Neuronal stem cell (in vitro differentiated cells): Measurements from ENCODE around the gene PRPF8.

Source experiments
- DNase-seq: peaks from one replicate; pipeline ENCODE4 v3.0.0-alpha.2; 2013; ENCODE audit warnings: low spot score
- H2AFZ ChIP-seq: one replicate; pipeline ENCODE4 v1.6.1; 2013; ENCODE audit warnings: mild to moderate bottlenecking, low read length, inconsistent platforms
- H2AK5ac ChIP-seq: 2 replicates; pipeline ENCODE4 v1.6.1; 2013; ENCODE audit warnings: low read depth, mild to moderate bottlenecking, inconsistent platforms, low read length, moderate library complexity, mixed read lengths
- H2BK120ac ChIP-seq: 2 replicates; pipeline ENCODE4 v1.6.1; 2013; ENCODE audit warnings: low read depth, mild to moderate bottlenecking, inconsistent platforms, low read length, moderate library complexity, mixed read lengths
- H2BK12ac ChIP-seq: one replicate; pipeline ENCODE4 v1.6.1; 2013; ENCODE audit warnings: low read length, inconsistent platforms
- H2BK15ac ChIP-seq: 2 replicates; pipeline ENCODE4 v1.6.1; 2013; ENCODE audit warnings: mild to moderate bottlenecking, low read length, inconsistent platforms, mixed read lengths
- H2BK5ac ChIP-seq: one replicate; pipeline ENCODE4 v1.6.1; 2013; ENCODE audit warnings: inconsistent platforms, mild to moderate bottlenecking, low read length, moderate library complexity
- H3K14ac ChIP-seq: one replicate; pipeline ENCODE4 v1.6.1; 2013; ENCODE audit warnings: low read length, inconsistent platforms
- H3K18ac ChIP-seq: 2 replicates; pipeline ENCODE4 v1.6.1; 2013; ENCODE audit warnings: low read length, inconsistent platforms
- H3K23ac ChIP-seq: 2 replicates; pipeline ENCODE4 v1.6.1; 2013; ENCODE audit warnings: low read depth, mild to moderate bottlenecking, mixed read lengths, low read length, inconsistent platforms; ENCODE audit not compliant: poor library complexity
- H3K27ac ChIP-seq: replicated peaks from 3 replicates; pipeline ENCODE4 v1.5.1; 2013; ENCODE audit warnings: low read length, inconsistent platforms
- H3K27me3 ChIP-seq, 3 experiments: 2 replicates each; pipeline ENCODE4 v1.6.1; 2013; ENCODE audit warnings: low read length in 3 of 3, mild to moderate bottlenecking in 2 of 3, inconsistent platforms in 1 of 3, low read depth in 1 of 3, mixed read lengths in 1 of 3, moderate library complexity in 1 of 3; ENCODE audit not compliant: control insufficient read depth in 3 of 3, insufficient read depth in 3 of 3
- H3K36me3 ChIP-seq, 2 donors: replicated peaks in 1 of 2; 2 replicates each; pipeline ENCODE4 v1.6.1; 2013; ENCODE audit warnings: low read length in 2 of 2; ENCODE audit not compliant: control insufficient read depth in 2 of 2, insufficient read depth in 2 of 2
- H3K4ac ChIP-seq: 2 replicates; pipeline ENCODE4 v1.6.1; 2013; ENCODE audit warnings: inconsistent platforms, mild to moderate bottlenecking, low read length, moderate library complexity
- H3K4me1 ChIP-seq, 2 donors: 1 replicate in 1 of 2; 2 replicates in 1 of 2; pipeline ENCODE4 v1.6.1; 2013; ENCODE audit warnings: low read length in 2 of 2, low read depth in 1 of 2; ENCODE audit not compliant: control insufficient read depth in 2 of 2, insufficient read depth in 1 of 2
- H3K4me2 ChIP-seq: one replicate; pipeline ENCODE4 v1.6.1; 2013; ENCODE audit warnings: mild to moderate bottlenecking, low read length, inconsistent platforms; ENCODE audit not compliant: insufficient read depth, poor library complexity, severe bottlenecking
- H3K4me3 ChIP-seq, 2 donors: 2 replicates each; pipeline ENCODE4 v1.5.1; 2013; ENCODE audit warnings: low read length in 2 of 2, mild to moderate bottlenecking in 2 of 2, inconsistent platforms in 1 of 2, moderate library complexity in 1 of 2
- H3K79me1 ChIP-seq: one replicate; pipeline ENCODE4 v1.6.1; 2013; ENCODE audit warnings: low read depth, mild to moderate bottlenecking, inconsistent platforms, low read length, moderate library complexity
- H3K9ac ChIP-seq: one replicate; pipeline ENCODE4 v1.6.1; 2013; ENCODE audit warnings: mild to moderate bottlenecking, low read depth, low read length, inconsistent platforms; ENCODE audit not compliant: poor library complexity
- H3K9me3 ChIP-seq, 2 donors: replicated peaks in 1 of 2; 2 replicates each; pipeline versions ENCODE3 to v1.6.1; 2013; ENCODE audit warnings: low read length in 2 of 2, mild to moderate bottlenecking in 2 of 2, inconsistent platforms in 1 of 2, low read depth in 1 of 2, mixed read lengths in 1 of 2, moderate library complexity in 1 of 2; ENCODE audit not compliant: control insufficient read depth in 2 of 2, insufficient read depth in 1 of 2
- H4K8ac ChIP-seq: one replicate; pipeline ENCODE4 v1.6.1; 2013; ENCODE audit warnings: low read depth, mild to moderate bottlenecking, inconsistent platforms, low read length, moderate library complexity
- H4K91ac ChIP-seq: one replicate; pipeline ENCODE4 v1.6.1; 2013; ENCODE audit warnings: low read length, low read depth, mild to moderate bottlenecking, inconsistent platforms; ENCODE audit not compliant: poor library complexity
- WGBS, 2 donors: extraction: QIAGEN DNeasy Blood & Tissue Kit; methylation state at CpG; one replicate each; pipeline ENCODE4 v1.1.7; 2013; ENCODE audit warnings: missing lambda C conversion rate in 2 of 2, mixed read lengths in 1 of 2; ENCODE audit not compliant: insufficient read length in 2 of 2, insufficient replicate concordance in 1 of 2; ENCODE audit errors: extremely low coverage in 2 of 2; 5-methylcytosine and 5-hydroxymethylcytosine counted together

PRPF8 gene

DNA sequence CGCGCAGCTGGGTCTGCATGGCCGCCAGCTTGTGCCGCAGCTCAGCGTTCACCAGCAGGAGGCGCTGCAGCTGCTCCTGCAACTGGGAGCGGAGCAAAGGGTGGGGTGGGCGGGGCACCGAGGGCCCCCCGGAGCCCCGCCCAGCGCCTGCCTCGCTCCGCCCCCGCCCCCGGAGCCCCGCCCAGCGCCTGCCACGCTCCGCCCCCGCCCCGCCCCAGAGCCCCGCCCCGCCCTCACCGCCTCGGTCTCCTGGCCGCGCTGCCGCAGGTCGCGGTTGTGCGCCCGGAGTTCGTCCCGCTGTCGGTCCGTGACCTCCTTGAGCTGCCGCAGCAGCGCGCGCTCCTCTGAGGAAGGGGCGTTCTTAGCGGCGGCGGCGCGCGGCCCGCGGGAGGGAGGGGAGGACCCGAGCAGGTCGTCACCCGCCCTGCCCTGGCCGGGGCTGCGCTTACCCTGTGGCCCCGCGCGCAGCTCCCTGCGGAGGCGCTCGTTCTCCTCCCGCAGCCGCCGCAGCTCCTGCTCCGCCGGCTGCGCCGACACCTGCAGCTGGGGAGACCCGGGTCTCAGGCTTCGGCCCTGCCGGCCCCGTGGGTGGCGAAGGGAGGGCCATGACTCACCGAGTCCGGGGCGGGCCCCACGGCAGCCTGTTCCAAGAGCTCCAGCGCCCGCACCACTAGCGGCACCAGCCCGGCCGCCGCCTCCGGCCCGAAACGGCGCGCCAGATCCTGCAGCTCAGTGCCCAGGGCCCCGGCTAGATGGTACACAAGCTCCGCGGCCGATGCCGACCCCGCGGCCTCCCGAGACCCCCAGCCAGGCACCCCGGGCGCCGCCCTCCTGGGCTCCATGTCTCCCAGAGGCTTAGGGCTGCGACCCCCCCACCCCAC, 35.5 kb downstream of the PRPF8 start:
- no peak overlapping the region for H4K8ac ChIP-seq
- peak overlapping the region; percentile 88 for H3K9ac ChIP-seq
- peak overlapping the region; percentile 57 for H2BK5ac ChIP-seq
- peak; percentile 97 for DNase-seq
- H3K4me1 ChIP-seq: peaks cover 17 to 34% of the 10 kb centered on the region in 2 donors
- no peak overlapping the region for H2AK5ac ChIP-seq
- H3K4me2 ChIP-seq: peak overlapping the region; percentile 97
- H3K79me1 ChIP-seq: no peaks in the 10 kb centered on the region
- no peak overlapping the region for H2BK120ac ChIP-seq
- peak overlapping the region; percentile 88 for H3K23ac ChIP-seq
- peak overlapping the region; percentile 47 to 70 for H3K4me3 ChIP-seq
- H3K4ac ChIP-seq: no peak overlapping the region
- no peak overlapping the region for H3K14ac ChIP-seq
- WGBS, 2 donors: no CpG with 5 or more reads among the region's 100 CpGs
- no peak overlapping the region for H2BK15ac ChIP-seq
- peak overlapping the region; percentile 80 for H3K27ac ChIP-seq
- H3K36me3 ChIP-seq: peaks cover 33 to 51% of the 10 kb centered on the region in 2 donors
- no peak overlapping the region for H4K91ac ChIP-seq
- H3K18ac ChIP-seq: peak overlapping the region; percentile 93
- H3K27me3 ChIP-seq: peaks cover 0 to 17% (median 0%) of the 10 kb centered on the region in 3 experiments
- peak overlapping the region; percentile 89 for H2AFZ ChIP-seq
- H2BK12ac ChIP-seq: no peak overlapping the region
- H3K9me3 ChIP-seq: peaks cover 0 to 4% of the 10 kb centered on the region in 2 donors

DNA sequence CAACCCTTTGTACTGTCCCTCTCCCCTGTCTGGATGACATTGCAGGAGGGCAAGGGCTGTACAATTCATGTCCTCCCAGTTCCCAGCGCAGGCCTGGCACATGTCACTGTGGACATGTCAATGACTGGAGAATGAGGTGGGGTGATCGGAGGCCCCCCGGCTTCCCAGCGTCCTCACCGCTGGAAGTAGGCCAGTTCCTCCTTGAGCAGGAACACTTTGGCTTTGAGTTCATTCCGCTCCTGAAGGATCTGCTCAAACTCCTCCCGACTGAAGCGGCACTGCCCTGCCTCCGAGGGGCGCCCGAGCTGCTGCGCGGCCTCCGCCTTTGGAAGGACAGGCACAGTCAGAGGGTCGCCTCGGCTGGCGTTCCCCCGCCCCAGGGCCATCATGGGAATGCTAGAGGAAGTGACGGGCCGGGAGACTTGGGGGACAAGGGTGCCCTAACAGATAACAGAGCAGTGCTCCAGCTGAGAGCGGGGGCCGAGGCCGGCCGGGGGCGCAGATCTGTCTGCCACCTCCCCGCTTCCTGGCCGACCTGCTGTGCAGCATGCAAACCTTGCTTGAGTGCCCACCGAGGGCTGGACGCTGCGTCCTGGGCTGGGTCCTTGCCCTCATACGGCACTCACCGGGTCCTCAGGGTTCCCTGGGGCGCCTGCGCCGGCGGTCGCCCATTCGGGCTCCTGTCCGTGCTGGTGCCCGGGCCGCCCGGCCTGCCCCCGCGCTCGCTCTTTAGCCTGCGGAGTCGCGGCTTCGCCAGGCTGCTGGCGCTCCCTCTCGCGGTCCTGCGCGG, 36.3 kb downstream of the PRPF8 start:
- Histone ChIP-seq H3K27me3 (peaks cover 0 to 25% (median 0%) of the 10 kb centered on the region in 3 experiments), H3K27ac (peak overlapping the region; percentile 65), H3K79me1 (no peaks in the 10 kb centered on the region), H3K9ac (peak overlapping the region; percentile 64), H2BK15ac (peak overlapping the region; percentile 83), H4K8ac (no peak overlapping the region), H3K4me2 (peak overlapping the region; percentile 75), H3K4ac (peak overlapping the region; percentile 3), H4K91ac (no peak overlapping the region), H3K14ac (peak overlapping the region; percentile 95), H2BK12ac (peak overlapping the region; percentile 90), H2AFZ (peak overlapping the region; percentile 75), H2BK120ac (peak overlapping the region; percentile 16), H3K4me1 (peaks cover 17 to 36% of the 10 kb centered on the region in 2 donors), H3K4me3 (peak overlapping the region; percentile 8 to 79), H3K9me3 (peaks cover 0 to 4% of the 10 kb centered on the region in 2 donors), H3K23ac (peak overlapping the region; percentile 75), H2AK5ac (peak overlapping the region; percentile 92), H3K18ac (peak overlapping the region; percentile 84), H3K36me3 (peaks cover 25 to 42% of the 10 kb centered on the region in 2 donors), H2BK5ac (peak overlapping the region; percentile 68)
- DNase-seq: no peak
- no CpG with 5 or more reads among the region's 54 CpGs for WGBS, 2 donors

- H4K91ac ChIP-seq: no peak overlapping the region
- H3K27ac ChIP-seq: no peak overlapping the region
- H3K14ac ChIP-seq: peak overlapping the region; percentile 95
- H2AK5ac ChIP-seq: peak overlapping the region; percentile 92
- H2AFZ ChIP-seq: no peak overlapping the region
- H3K4ac ChIP-seq: no peak overlapping the region
- H3K4me3 ChIP-seq: no peak overlapping the region
- peaks cover 17 to 36% of the 10 kb centered on the region in 2 donors for H3K4me1 ChIP-seq
- peak overlapping the region; percentile 84 for H3K18ac ChIP-seq
- peak overlapping the region; percentile 68 for H2BK5ac ChIP-seq
- peaks cover 0 to 27% (median 0%) of the 10 kb centered on the region in 3 experiments for H3K27me3 ChIP-seq
- peak overlapping the region; percentile 83 for H2BK15ac ChIP-seq
- no peak overlapping the region for H4K8ac ChIP-seq
- peak overlapping the region; percentile 78 for H3K9ac ChIP-seq
- H2BK120ac ChIP-seq: peak overlapping the region; percentile 16
- H3K9me3 ChIP-seq: peaks cover 0 to 4% of the 10 kb centered on the region in 2 donors
- DNase-seq: no peak
- H3K4me2 ChIP-seq: no peak overlapping the region
- H3K79me1 ChIP-seq: no peaks in the 10 kb centered on the region
- H2BK12ac ChIP-seq: no peak overlapping the region
- WGBS, 2 donors: no CpG with 5 or more reads among the region's 11 CpGs
- H3K36me3 ChIP-seq: peaks cover 19 to 36% of the 10 kb centered on the region in 2 donors
- H3K23ac ChIP-seq: peak overlapping the region; percentile 75
These were observed 36.9 kb downstream of the PRPF8 start for GRCh38 chr17:1647802-1648171.
